CD4-positive, alpha-beta T cell treated with Interleukin-1 beta for 1 hour (primary cell): ENCODE results near the gene SLC35D2.

Experiments used
- DNase-seq, 2 donors: peaks; one replicate each; pipeline ENCODE4 v3.0.0-alpha.2; 2020 to 2022

The SLC35D2 gene

GRCh38 chr9:96304230-96304629, 79.3 kb downstream of the SLC35D2 start:
- no peak for DNase-seq

- no peak for DNase-seq
Observed at GRCh38 chr9:96302021-96302420, 81.5 kb downstream of the SLC35D2 start, which contains the start of gene HSD17B3. TSS of gene HSD17B3 (minus strand) at chr9:96302176. CDS start at chr9:96302104, 72 bp downstream.

GRCh38 chr9:96299823-96300222, 83.7 kb downstream of the SLC35D2 start:
- DNase-seq: no peak

GRCh38 chr9:96294159-96294545, 89.4 kb downstream of the SLC35D2 start:
- DNase-seq: no peak

- no peak for DNase-seq
Observed at GRCh38 chr9:96293498-96294158, 89.9 kb downstream of the SLC35D2 start.

GRCh38 chr9:96289392-96289791, 94.1 kb downstream of the SLC35D2 start:
- no peak for DNase-seq

GRCh38 chr9:96281641-96282040, 101.9 kb downstream of the SLC35D2 start:
- DNase-seq: no peak

- no peak for DNase-seq
Observed at GRCh38 chr9:96279932-96280331, 103.6 kb downstream of the SLC35D2 start.

- no peak for DNase-seq
Observed at GRCh38 chr9:96274939-96275338, 108.6 kb downstream of the SLC35D2 start.
